Activated CD4-positive, alpha-beta T cell treated with anti-CD3 and anti-CD28 coated beads, Interleukin-2, amount 50 U/mL, for 48 hours (primary cell): ENCODE data around the gene SRC.

Experiments
- DNase-seq, 2 experiments: peaks; one replicate each; pipeline ENCODE4 v3.0.0-alpha.2; 2020

Gene SRC

DNA sequence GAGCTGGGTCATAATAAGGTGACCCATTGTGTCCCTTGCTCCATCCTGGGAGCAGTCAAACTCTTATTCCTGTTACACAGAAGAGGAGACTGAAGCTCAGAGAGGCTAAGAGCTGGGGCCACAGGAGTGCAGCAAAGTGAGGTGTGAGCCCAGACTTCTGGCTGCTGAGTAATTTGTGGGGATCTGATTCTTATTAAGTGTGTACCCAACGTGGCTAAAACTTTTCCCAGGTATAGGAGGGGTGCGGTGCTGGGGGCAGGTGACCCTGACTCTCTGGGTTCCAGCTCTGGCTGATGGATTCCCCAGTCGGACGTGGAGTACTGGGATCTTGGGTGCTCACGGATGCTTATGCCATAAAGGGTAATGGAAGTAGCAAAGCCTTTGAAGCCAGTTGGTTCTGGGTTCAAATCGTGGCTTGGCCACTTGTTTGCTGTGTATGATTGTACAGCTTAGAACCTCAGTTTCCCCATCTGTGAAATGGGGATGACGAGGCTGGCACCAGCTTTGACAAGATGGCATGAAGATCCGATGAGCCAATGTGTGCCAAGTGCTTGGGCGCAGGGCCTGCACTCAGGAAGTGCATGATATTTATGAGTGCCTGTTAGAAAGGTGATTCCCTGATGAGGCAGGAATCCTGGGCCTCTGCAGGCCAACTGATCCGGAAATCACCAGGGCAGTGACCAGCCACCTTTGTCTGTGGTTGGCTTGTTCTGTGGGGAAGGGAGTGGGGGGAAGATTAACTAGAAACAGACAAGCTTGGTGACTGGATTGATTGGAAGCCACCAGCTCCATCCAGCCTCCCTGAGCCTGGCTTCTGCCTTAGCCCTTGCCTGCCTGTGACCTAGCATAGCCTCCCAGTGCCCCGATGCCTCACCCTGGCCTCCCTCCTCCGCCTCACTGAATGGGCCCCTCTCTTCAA is 6.0 kb downstream of the SRC start:
- no peak for DNase-seq

DNA sequence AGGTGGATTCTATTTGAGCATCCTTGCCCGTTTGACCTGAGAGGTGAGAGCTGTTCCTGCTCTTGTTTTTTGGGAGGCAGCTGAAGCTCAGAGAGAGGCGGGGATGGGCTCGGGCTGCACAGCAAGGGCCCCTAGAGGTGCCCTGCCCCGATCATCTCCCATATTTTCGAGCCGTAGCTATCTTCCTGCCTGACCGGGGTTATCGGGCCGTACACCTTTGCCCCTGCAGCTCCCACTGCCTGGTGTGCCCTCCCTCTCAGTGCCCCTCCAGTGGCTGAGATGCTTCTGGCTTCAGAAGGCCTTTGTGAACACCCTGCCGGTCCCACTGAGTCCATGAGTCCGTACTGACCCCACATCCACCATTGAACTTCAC is 6.7 kb downstream of the SRC start:
- DNase-seq, result no peak

DNA sequence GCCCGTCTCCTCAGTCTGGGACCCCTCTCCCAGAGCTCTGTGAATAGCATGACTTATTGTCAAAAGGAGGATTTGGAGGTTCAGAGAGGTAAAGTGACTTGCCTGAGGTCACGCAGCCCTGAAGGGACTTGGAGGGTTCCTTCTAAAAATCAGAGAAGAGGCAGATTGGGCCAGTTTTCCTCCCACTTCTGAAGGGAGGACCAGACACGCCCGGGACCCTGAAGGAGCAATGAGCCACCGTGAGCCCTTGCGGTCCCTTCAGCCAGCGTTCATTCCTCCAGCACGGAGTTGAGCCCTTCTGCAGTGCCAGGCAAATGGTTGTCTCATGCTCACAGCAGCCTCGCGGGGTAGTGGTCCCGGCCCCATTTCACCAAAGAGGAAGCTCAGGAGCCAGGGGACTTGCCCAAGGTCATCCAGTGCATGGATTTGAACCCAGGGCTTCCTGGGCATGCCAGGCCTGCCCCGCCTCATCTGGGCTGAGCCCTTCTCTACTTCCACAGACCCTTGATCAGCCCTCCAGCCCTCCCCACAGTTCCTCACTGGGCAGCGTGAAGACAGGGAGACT is 7.4 kb downstream of the SRC start:
- no peak for DNase-seq

DNA sequence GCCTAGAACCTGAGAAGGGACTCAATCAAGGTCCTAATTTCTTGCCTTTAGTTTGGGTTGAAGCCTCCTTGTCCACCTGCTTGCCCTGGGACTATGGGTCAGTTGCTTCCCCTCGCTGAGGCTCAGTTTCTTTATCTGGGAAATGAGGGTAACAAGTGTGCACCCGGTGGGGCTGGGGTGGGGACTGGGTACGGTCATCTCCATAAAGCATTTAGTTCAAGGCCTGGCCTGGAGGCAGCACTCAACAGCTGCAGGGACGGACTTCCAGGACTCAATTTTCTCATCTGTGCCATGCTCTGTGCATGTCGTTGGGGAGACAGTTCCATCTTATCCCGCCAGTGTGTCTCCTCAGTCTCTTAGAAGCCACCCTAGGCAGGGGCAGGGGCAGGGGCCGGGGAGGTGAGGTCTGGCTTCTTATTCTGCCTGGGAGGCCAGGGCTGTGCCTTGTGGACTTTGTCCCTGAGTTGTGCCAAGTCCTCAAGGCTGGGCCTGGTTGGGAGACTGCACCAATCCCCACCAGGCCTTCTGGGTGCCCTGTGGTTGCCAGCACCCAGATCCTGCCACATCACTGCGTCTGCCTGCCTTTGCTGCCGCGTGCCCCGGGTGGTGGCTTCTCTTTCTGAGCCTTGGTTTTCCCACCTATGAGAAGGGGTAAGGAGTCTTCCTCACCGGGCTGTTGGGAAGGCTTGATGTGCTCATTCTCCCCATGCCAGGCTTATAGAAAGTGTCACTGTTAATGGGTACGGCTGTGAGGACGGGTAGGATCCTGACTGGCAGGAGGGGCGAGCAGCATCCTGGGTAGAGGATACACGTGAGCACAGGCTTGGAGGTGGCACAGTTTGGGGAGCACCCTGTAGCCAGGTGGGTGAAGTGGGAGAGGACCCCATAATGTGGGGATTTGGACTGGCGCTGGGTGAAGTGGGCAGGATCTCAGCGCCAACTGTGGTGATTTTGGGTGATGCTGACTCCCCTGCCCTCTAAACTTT is 8.6 kb downstream of the SRC start:
- DNase-seq, result no peak

DNA sequence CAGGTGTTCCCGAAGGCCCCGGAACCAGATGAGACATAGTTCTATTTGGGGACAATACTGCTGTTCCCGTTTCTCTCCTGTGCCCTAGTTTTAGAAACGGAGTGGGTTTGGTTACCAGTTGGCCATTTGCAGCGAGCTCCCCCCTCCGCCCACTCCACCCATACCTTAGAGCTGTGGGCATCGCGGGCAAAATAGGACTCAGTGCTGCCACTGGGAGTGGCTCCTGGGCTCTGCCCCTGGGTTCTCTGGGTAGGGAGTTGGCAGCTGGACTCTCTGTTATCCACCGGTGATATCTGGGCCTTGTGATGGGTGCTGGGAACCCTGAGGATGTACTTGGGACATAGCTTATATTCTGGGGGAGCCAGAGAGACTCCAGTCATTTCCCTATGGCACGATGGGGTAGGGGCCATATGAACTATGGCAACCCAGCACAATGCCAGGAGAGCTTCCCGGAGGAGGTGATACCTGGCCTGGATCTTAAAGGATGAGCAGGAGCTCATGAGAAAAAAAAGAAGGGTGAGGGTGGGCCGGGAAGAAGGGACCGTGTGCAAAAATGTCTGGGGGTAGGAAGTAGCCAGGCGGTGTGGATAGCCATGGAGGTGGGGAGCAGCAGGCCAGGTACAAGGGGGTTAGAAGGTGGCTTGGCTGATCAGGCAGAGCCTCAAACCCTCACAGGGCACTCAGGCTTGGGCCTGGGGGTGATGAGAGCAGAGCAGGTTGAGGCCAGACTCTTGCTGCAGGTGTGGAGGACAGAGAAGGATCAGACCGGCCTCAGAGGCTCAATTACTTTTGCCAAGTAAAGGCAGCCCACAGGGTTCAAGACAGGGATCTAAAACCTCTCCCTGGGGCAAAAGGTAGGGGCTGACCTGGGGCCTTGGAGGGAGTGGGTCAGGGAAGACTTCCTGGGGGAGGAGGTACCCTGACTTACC is 9.6 kb downstream of the SRC start:
- DNase-seq, result no peak

DNA sequence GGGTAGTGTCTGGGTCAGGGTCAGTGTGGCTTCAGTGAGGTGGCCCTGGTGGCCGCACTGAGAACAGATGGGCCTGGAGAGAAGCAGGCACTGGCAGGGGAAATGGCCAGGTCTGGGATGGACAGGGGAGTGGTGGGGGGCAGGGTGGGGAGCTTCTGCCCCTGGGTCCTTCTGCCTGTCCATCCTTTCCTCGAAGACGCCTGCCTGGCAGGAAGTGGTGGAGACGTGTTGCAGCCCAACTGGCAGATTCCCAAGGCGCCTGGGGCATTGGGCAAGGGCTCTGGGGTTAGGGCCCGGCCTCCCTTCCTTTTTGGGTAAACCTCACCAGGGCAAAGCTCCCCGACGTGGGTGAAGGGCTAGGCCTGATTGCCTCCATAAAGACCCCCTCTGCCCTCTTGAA is 10.4 kb downstream of the SRC start:
- DNase-seq, result no peak

DNA sequence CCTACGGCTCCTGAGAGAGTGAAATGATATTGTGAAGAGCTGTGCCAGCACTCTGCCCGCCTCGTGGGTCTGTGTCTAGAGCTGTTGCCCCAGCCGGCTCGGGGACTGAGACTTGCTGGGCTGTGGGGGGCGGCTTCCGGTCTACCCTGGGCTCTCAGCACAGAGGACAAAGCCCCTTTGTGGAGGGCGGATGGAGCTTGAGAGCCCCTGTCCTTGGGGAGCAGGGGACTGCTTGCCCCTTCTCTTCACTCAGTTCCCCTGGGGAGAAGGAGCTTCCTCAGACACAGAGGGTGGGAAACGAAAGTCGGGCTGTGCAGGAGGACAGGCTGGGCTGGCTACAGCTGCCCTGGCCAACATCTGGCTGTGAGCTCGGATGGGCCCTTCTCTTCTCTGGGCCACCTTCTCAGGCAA is 11.0 kb downstream of the SRC start:
- no peak for DNase-seq

DNA sequence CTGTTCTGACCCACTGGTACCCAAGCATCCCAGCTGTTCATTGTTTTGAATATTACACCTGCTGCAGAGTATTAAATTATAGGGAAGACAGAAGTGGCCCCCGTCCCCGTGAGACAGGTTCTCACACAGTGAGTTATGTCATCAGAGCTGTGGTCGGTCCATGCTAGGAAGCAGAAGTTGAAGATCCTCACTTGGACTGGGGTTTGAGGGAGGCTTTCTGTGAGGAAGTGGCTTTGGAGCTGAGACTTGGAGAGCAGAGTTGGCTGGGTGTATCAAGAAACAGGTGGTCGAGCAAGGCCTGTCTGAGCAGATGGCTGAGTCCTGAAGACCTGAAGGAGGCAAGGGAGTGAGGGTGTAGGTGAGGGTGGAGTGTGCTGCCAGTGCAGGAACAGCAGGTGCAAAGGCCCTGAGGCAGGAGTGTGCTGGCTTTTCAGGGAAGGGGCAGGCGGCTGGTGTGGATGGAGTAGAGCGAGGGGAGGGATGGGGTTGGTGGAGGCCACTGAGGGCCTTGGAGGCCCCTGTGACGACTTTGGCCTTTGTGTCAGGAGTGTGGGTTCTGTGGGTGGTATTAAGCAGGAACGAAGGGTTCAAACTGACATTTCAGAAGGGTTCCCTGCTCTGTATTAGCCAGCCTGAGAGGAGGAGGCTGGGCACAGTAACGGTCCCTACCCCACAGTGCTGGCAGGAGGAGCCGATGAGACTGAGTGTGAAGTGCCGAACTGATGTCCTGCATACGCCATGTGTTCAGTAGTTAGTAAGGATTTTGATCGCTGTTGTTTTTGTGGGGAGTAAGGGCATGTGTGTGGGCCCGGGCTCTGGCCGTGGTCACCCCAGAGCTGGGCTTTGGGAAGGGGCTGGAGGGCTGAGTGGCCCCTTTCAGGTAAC is 11.8 kb downstream of the SRC start:
- no peak for DNase-seq

DNA sequence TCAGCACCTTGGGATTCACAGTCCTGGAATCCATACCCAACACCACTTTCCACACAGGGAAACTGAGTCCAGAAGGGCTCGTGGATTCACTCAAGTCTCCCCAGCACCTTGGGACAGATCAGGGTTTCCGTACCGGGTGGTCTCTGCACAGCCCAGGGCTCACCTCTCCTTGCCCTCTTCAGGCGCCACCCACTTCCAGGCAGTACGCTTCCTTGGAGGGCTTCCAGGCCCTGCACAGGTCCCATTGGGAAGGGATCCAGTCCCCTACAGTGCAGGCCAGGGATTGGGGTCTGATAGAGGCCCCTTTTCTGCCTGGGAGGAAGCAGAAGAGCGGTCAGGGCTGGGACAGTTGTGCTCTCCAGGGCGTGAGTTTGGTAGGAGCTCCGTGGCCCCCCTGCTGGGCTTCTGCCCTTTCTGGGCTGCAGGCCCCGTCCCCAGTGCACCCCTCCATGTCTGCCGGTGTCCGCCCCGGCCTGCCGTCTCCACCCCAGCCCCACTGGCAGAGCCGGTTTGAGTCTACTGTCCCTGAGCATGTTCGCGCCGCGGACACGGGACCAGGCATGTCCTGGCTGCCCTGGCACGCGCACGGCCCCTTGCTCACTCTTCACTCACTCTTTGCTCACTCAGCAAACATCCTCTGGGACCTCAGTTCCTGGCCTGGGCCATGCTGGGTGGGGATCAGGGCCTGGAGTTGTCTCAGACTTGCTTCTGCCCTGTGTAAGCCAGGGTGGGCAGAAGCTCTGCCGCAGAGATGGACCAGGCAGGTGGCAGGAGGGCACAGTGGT is 12.6 kb downstream of the SRC start:
- DNase-seq, result no peak

DNA sequence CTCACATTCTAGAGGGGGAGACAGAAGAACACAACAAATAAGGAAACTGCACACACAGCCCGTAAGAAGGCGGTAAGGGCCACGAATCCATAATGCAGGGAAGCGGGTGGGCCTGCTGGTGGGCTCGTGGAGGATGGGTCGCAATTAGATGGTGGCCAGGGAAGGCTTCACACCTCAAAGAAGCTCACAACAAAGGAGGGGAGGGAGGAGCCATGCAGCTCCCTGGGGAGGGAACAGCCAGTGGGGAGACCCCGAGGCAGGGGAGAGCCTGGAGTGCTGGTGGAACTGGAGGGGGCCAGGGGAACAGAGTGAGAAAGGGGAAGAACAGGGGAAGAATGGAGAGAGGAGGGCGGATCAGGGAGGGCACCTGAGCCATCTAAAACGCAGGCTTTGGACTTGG is 13.4 kb downstream of the SRC start:
- DNase-seq, result no peak

DNA sequence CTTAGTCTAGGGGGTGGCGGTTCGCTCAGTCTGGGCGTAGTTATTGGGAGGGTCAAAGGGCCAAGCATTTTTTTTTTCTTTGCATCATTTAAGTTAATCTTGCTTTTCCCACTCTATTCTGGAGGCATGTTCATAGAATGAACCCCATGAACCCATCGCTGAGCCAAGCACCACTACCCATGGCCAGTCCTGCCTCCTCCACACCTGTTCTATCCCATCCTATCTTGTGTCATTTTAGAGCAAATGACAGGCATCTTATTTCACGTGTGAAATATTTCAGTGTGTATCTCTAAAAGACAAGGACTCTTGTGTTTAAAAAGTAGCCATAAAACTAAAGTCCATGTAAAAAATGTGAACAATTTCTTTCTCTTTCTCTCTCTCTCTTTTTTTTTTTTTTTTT is 13.9 kb downstream of the SRC start:
- no peak for DNase-seq

DNA sequence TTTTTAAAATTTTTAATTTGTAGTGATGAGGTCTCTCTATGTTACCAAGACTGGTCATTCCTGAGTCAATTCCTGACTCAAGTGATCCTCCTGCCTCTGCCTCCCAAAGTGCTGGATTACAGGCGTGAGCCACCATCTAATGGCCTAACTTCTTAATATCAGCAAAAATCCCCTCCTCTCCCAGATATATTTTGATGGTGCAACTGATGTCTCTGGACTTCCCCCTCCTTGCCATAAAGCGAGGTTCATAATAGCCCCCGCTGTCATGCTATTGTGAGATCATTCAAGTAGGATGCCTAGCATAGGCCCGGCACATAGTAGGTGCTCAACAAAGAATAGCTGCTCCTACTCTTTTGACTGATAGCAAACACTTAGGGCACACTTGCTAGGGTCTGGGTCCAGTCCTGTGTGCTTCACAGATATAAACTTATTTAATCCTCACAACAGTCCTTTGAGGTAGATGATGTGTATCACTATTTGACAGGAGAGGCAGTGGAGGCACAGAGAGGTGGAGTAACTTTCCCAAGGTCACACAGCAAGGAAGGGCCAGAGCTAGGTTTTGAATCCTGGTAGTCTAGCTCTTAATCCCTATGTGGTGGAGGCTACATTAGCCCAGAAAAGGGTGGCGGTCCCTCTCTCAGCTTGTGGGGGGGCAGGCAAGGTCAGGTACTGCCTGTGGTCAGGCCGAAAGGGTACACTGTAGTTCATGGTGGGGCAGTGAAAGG is 14.6 kb downstream of the SRC start:
- no peak for DNase-seq

DNA sequence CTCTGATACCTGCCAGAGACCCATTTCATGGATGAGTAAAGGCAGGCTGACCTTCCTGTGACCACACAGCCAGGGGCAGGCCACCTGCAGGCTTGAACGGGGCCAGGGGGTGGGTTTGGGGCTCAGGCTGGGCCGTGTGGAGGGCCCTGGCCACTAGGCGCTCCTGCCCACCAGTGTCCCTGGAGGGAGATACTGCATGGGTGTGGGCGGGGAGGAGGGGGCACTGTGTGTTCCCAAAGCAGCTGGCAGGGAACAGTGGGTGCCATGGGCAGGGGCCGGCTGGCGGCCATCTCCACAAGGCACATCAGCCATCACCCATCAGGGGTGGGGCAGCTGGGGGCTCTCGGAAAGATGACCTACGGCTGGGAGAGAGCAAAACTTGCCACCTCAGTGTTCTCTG is 15.4 kb downstream of the SRC start:
- DNase-seq, result no peak

DNA sequence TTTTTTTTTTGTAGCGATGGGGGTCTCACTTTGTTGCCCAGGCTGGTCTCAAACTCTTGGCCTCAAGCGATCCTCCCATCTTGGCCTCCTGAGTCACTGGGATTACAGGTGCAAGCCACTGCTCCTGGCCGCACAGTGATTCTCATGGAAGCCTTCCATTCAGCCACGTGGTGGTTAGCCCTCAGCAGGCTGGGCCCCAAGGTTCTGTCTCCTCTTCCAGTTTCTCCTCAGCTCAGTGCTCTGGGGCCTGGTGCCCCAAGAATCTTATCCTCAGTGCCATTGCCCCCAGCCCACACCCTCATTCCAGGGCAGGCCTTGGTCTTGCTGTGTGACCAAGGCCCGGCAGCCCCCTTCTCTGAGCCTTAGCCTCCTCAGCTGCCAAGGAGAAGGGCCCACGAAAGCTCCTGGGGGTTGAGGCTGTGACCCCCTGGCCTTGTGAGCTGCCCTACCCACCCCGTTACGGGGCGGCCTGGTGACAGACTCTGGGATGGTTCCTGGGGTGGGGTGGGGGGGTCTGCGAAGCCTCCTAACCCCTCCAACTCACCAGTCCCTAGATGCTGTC is 16.4 kb downstream of the SRC start:
- DNase-seq, result no peak

DNA sequence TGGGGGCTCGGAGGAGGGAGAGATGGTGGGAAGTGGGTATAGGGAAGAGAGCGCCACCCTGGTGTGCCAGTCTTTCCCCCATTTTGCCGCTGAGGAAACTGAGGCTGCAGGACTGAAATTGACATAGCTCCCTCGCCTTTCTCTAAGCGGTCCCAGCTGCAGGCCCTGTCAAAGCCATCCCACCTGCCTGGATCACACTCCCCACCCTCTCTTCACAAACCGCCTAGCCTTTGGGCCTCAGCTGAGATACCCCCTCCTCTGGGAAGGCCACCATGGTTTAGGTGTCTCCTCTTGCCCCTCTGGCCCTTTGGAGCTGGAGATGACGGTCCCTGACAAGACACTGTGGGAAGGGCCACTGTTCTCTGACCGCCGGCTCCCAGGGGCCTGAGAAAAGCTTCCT is 16.9 kb downstream of the SRC start:
- DNase-seq, result no peak

DNA sequence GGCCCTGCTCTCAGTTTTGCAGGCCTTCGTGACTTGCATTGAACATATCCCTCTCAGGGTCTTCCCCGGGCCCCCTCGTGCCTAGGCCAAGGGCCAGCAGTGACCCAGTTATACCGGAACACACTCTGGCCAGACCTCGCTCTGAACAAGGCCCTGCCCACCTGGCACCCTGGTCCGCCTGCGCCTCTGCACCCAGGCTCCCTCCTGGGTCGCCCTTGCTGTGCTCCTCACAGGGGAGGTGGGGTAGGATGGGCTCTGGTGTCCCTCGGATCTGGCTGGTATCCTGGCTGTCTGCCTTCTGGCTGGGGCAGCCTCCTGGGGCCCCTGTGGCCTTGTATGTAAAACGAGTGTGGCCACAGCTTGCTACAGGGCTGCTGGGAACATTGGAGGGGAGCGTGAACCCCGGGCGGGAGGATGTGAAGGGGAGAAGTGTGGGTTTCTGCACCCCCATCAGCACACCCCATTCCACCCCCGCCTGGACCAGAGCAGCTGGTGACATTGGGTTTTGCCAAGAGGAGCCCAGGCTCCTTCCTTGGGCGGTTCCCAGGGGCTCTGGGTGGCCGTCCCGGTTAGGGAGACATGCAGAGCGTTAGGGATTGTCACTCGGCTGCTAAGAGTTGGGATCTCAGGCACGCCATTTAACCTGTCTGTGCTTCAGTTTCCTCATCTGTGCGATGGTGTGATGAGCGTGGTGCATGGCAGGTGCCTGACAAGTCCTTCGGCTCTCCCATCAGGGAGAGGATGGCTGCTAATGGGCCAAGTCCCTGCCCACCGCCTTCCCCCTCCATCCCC is 17.5 kb downstream of the SRC start:
- no peak for DNase-seq

DNA sequence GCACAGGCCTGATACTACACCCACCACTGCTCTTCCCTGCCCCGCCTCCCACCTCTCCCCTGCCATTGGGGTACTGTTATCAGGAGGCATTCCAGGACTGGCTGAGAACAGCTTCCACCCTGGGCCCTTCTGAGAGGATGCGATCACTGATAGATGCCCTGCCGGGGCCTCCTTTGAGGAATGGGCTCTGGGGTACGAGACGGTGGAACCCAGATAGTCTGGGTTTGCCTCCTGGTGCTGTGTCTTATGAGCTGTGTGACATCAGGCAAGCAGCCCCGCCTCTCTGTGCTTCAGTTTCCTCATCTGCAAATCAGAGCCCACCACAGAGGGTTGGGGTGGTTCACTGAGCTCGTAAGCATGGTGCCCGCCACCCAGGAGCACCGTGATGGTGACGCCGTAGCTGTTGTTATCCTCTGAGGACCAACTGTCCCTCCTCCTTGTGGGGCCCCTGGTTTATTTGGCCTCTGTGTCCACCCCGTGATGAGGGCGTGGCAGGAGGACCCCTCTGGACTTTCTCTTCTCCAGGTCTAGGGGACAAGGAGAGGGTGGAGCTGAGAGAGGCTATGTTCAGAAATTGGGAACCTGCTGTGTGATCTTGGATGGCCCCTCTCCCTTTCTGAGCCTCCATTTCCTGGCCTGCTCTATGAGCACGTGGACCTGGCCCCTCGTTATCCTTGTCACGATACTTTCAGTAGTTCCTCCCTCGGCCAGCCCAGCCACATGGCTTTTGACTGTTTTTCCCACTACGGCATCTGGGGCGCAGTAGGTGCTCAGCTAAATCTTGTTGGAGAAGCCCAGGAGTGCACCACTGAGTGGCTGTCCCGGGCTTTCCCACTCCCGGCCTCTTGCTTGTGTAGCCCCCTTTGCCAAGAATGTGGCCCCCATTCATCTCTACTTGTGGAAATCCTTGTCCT is 18.3 kb downstream of the SRC start:
- DNase-seq, result no peak

DNA sequence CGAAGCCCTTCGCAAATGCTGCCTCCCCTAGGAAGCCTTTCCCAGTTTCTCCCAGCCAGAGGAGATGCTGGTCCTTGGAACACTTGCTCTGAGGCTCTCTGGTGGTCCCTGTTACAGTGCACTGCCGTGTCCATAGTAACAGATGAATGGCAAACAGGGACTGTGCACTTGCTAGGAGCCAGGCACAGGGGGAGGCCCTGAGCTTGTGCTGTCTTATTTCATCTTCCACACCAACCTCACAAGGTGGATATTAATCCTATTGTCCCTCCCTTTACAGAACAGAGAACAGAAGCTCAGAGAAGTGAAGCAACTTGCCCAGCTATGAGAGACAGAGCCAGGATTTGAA is 19.0 kb downstream of the SRC start:
- DNase-seq, result no peak
